ENCODE data around the gene PARD3. TPM values are rescaled to one million over a fixed set of nuclear protein-coding genes. Genes with fewer than 3 reads are reported as not detected.

The PARD3 gene
- total and polyA plus RNA-seq, 2 donors (not counting 3 experiments of a cell fraction or from before 2014, with no cell fraction given) = 7.3 to 24.1 TPM

DNA sequence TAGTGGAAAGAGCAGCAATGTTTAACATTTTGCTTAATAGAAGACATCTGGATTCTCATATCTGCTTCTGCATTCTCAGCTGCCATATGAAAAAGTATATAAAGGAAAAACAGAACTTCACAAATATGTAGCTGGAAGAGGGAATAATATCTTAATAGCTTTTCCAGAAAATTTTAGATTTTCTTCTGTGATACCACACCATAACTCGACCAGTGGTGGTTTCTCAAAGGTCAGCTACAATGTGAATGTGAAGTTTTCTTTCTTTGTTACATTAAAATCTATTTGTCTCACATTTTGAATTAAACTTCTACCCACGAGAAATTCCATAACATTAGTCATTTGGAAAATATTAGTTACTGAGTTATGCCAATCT is 339.8 kb downstream of the PARD3 start:
- H3K9me3 ChIP-seq (replicated peaks; ENCODE audit: control insufficient read depth, insufficient read depth, low read length) = no peaks in the 10 kb centered on the region
- TF ChIP-seq GATA2 (IDR thresholded peaks at IDR 0.05; ENCODE audit: insufficient read depth, insufficient read length, low read depth, low read length) (no peak), EZH2 (IDR thresholded peaks at IDR 0.05; ENCODE audit: borderline replicate concordance, low read depth, low read length, severe bottlenecking) (no peak), JUN (IDR thresholded peaks at IDR 0.05; ENCODE audit: borderline replicate concordance, insufficient read depth, insufficient read length, low read depth) (no peak), MYC (IDR thresholded peaks at IDR 0.05; ENCODE audit: low read depth, low read length) (no peak), FOS (IDR thresholded peaks at IDR 0.05; ENCODE audit: borderline replicate concordance, insufficient read depth, low read length) (no peak), POLR2AphosphoS5 (IDR thresholded peaks at IDR 0.05; ENCODE audit: insufficient read depth, low read depth, low read length) (no peak), POLR2A (IDR thresholded peaks at IDR 0.05; ENCODE audit: low read depth, low read length) (no peak)
- TF ChIP-seq, protein P1, sequence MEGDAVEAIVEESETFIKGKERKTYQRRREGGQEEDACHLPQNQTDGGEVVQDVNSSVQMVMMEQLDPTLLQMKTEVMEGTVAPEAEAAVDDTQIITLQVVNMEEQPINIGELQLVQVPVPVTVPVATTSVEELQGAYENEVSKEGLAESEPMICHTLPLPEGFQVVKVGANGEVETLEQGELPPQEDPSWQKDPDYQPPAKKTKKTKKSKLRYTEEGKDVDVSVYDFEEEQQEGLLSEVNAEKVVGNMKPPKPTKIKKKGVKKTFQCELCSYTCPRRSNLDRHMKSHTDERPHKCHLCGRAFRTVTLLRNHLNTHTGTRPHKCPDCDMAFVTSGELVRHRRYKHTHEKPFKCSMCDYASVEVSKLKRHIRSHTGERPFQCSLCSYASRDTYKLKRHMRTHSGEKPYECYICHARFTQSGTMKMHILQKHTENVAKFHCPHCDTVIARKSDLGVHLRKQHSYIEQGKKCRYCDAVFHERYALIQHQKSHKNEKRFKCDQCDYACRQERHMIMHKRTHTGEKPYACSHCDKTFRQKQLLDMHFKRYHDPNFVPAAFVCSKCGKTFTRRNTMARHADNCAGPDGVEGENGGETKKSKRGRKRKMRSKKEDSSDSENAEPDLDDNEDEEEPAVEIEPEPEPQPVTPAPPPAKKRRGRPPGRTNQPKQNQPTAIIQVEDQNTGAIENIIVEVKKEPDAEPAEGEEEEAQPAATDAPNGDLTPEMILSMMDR (IDR thresholded peaks at IDR 0.05; ENCODE audit: extremely low read depth in 1 of 2, insufficient read depth in 1 of 2, low read depth in 1 of 2, low read length in 2 of 2) = no peak
- TF ChIP-seq, protein P2, sequence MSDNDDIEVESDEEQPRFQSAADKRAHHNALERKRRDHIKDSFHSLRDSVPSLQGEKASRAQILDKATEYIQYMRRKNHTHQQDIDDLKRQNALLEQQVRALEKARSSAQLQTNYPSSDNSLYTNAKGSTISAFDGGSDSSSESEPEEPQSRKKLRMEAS (IDR thresholded peaks at IDR 0.05; ENCODE audit: insufficient read depth, insufficient read length) = no peak
- no peak overlapping the region for H2AFZ ChIP-seq (ENCODE audit: low read depth, low read length)
- no peaks in the 10 kb centered on the region for H3K4me1 ChIP-seq (ENCODE audit: control insufficient read depth, extremely low read depth, insufficient read depth, low read length)
- H4K20me1 ChIP-seq (replicated peaks; ENCODE audit: control insufficient read depth, extremely low read depth, insufficient read depth, low read length) = no peaks in the 10 kb centered on the region
- no peaks in the 10 kb centered on the region for H3K36me3 ChIP-seq (ENCODE audit: control insufficient read depth in 2 of 2, extremely low read depth in 1 of 2, insufficient read depth in 2 of 2, low read length in 2 of 2)
- intact Hi-C loops (cut with micrococcal nuclease) = no loop called here
- H3K27ac ChIP-seq (ENCODE audit: insufficient read depth, low read depth, low read length) = no peak overlapping the region
- no peak overlapping the region for H3K4me3 ChIP-seq (replicated peaks in 1 of 3; ENCODE audit: insufficient read depth in 1 of 3, low read depth in 1 of 3, low read length in 3 of 3)
- no peak overlapping the region for H3K9ac ChIP-seq (replicated peaks; ENCODE audit: extremely low read depth, insufficient read depth, low read length)
- no peak for DNase-seq (ENCODE audit: low read depth, low spot score)
- dilution Hi-C loops (cut with MboI; ENCODE audit: extremely low pct_ligation_motif_present, low sequenced_read_pairs) = no loop called here
- ChIA-PET CTCF (interaction anchor here (1.0 to 1.1 kb wide), 2 partner anchors 11 to 163 kb away, joined by 3 read pairs; no protein-coding TSS in a partner anchor), POLR2A (no interaction called here)
- no peak for FAIRE-seq
- BruUV-seq (replicated peaks) = no TSS peak
- no peaks in the 10 kb centered on the region for H3K9me1 ChIP-seq (replicated peaks; ENCODE audit: control insufficient read depth, extremely low read depth, insufficient read depth, low read length)
- H3K27me3 ChIP-seq (ENCODE audit: control insufficient read depth in 2 of 2, insufficient read depth in 2 of 2, low read length in 2 of 2) = no peaks in the 10 kb centered on the region
- H3K4me2 ChIP-seq (ENCODE audit: insufficient read depth, low read length) = no peak overlapping the region
- no peaks in the 10 kb centered on the region for H3K79me2 ChIP-seq (ENCODE audit: control insufficient read depth, insufficient read depth, low read length)
